Endothelial cell of umbilical vein (primary cell): ENCODE data around the gene EYS. TPM values are rescaled to one million over a fixed set of nuclear protein-coding genes. Genes with fewer than 3 reads are reported as not detected.
"Not testable (repeated sequence)": the region's sequence is repeated elsewhere in the genome, so short reads cannot be mapped to it uniquely, and the experiment has no call there.

Experiments
- BruUV-seq: library from RNA; stranded (reverse); fragments of 400-500 nt; replicated peaks from 2 replicates; lab custom pipeline; 2021; lab: Mats Ljungman, UMichigan
- CTCF ChIA-PET: fragments of 300-600, 350-600 bp; sonication (Branson Sonifier 250); formaldehyde crosslinking; loops from one replicate; lab custom pipeline; 2021; ENCODE audit warnings: antibody characterized with exemption, inconsistent platforms; lab: Charles Lee
- POLR2A ChIA-PET: fragments of 300-600, 350-600 bp; sonication (Branson Sonifier 250); formaldehyde crosslinking; loops from one replicate; lab custom pipeline; 2021; ENCODE audit warnings: antibody characterized with exemption, inconsistent platforms; lab: Charles Lee
- DNase-seq: peaks from one replicate; pipeline ENCODE4 v3.0.0-alpha.2; 2011; ENCODE audit warnings: low read depth, low spot score
- FAIRE-seq: peaks from 2 replicates; lab custom pipeline; 2011; peaks lifted over from hg19 to GRCh38; lab: Jason Lieb, UNC
- H2AFZ ChIP-seq: 2 replicates; pipeline ENCODE4 v1.6.0; 2012; ENCODE audit warnings: low read depth, low read length, control low read depth, inconsistent platforms
- H3K27ac ChIP-seq: 2 replicates; pipeline ENCODE4 v1.5.1; 2011; ENCODE audit warnings: low read depth, mild to moderate bottlenecking, control low read depth, low read length, moderate library complexity; ENCODE audit not compliant: insufficient read depth
- H3K27me3 ChIP-seq, 2 experiments: 2 replicates each; pipeline versions ENCODE4 v1.6.0 to v1.6.1; 2011; ENCODE audit warnings: low read length in 2 of 2, mixed read lengths in 1 of 2; ENCODE audit not compliant: control insufficient read depth in 2 of 2, insufficient read depth in 2 of 2
- H3K36me3 ChIP-seq, 2 experiments: 2 replicates in 1 of 2; 3 replicates in 1 of 2; pipeline ENCODE4 v1.5.1; 2011; ENCODE audit warnings: low read length in 2 of 2, mild to moderate bottlenecking in 1 of 2, moderate library complexity in 1 of 2; ENCODE audit not compliant: control insufficient read depth in 2 of 2, insufficient read depth in 2 of 2; ENCODE audit errors: extremely low read depth in 1 of 2
- H3K4me1 ChIP-seq: 3 replicates; pipeline ENCODE4 v1.5.1; 2011; ENCODE audit warnings: mild to moderate bottlenecking, low read length; ENCODE audit not compliant: control insufficient read depth, insufficient read depth; ENCODE audit errors: extremely low read depth
- H3K4me2 ChIP-seq: 2 replicates; pipeline ENCODE4 v1.6.1; 2011; ENCODE audit warnings: low read length, control low read depth, mixed read lengths; ENCODE audit not compliant: insufficient read depth
- H3K4me3 ChIP-seq, 3 experiments: fragments of 200-600 bp in 1 of 3; sonication (generic), shearing (Covaris generic) in 1 of 3; replicated peaks in 1 of 3; 2 replicates each; pipeline ENCODE4 v1.5.1; 2011 to 2016; ENCODE audit warnings: control low read depth in 3 of 3, low read length in 3 of 3, mild to moderate bottlenecking in 2 of 3, inconsistent platforms in 1 of 3, low read depth in 1 of 3, moderate library complexity in 1 of 3; ENCODE audit not compliant: insufficient read depth in 1 of 3
- H3K79me2 ChIP-seq: 2 replicates; pipeline ENCODE4 v1.6.0; 2012; ENCODE audit warnings: low read length, inconsistent platforms; ENCODE audit not compliant: control insufficient read depth, insufficient read depth
- H3K9ac ChIP-seq: replicated peaks from 2 replicates; pipeline ENCODE3; 2011; ENCODE audit warnings: low read length, control low read depth; ENCODE audit not compliant: insufficient read depth; ENCODE audit errors: extremely low read depth
- H3K9me1 ChIP-seq: replicated peaks from 3 replicates; pipeline ENCODE4 v1.6.0; 2011; ENCODE audit warnings: mild to moderate bottlenecking, low read length; ENCODE audit not compliant: control insufficient read depth, insufficient read depth; ENCODE audit errors: extremely low read depth
- H3K9me3 ChIP-seq: replicated peaks from 2 replicates; pipeline ENCODE4 v1.5.1; 2012; ENCODE audit warnings: low read length, inconsistent platforms; ENCODE audit not compliant: control insufficient read depth, insufficient read depth
- H4K20me1 ChIP-seq: replicated peaks from 2 replicates; pipeline ENCODE3; 2011; ENCODE audit warnings: mild to moderate bottlenecking, low read length; ENCODE audit not compliant: control insufficient read depth, insufficient read depth; ENCODE audit errors: extremely low read depth
- CTCF ChIP-seq, 2 donors: IDR thresholded peaks; 1 replicate in 1 of 2; 2 replicates in 1 of 2; pipeline ENCODE4 v1.5.1; 2011; ENCODE audit warnings: low read length in 2 of 2, mild to moderate bottlenecking in 2 of 2, moderate library complexity in 2 of 2, control low read depth in 1 of 2, inconsistent platforms in 1 of 2, low read depth in 1 of 2; ENCODE audit not compliant: insufficient read depth in 1 of 2; ENCODE audit errors: extremely low read depth in 1 of 2
- dilution Hi-C: fragments of 300-500 bp; cut with MboI; formaldehyde crosslinking; loops from one replicate; pipeline ENCODE4 v1.15.0; 2019; ENCODE audit warnings: low sequenced_read_pairs; ENCODE audit not compliant: extremely low pct_ligation_motif_present
- intact Hi-C: fragments of 100-400 bp; cut with micrococcal nuclease; formaldehyde crosslinking; loops from one replicate; pipeline ENCODE4 v1.10.0; 2022
- polyA plus RNA-seq, 4 experiments: library from polyadenylated mRNA; depleted of rRNA in 3 of 4; stranded (reverse) in 3 of 4; unstranded in 1 of 4; fragments of >200 nt; gene quantifications; 2 replicates each; pipeline versions ENCODE4 v1.2.1 to v1.2.3, GENCODE V29; 2011 to 2012; ENCODE audit warnings: missing spikeins in 1 of 4
- total RNA-seq: library from RNA; stranded (reverse); gene quantifications from 2 replicates; pipeline ENCODE4 v1.2.3, GENCODE V29; 2021

The EYS gene
- total and polyA plus RNA-seq, 2 donors (not counting 3 experiments of a cell fraction or from before 2014, with no cell fraction given) = 0.01 to 0.27 TPM

- no peaks in the 10 kb centered on the region for H3K79me2 ChIP-seq
- no peak overlapping the region for H3K4me2 ChIP-seq
- POLR2A ChIA-PET = no interaction called here
These were observed 1247.5 kb downstream of the EYS start for GRCh38 chr6:64459411-64459944.

DNA sequence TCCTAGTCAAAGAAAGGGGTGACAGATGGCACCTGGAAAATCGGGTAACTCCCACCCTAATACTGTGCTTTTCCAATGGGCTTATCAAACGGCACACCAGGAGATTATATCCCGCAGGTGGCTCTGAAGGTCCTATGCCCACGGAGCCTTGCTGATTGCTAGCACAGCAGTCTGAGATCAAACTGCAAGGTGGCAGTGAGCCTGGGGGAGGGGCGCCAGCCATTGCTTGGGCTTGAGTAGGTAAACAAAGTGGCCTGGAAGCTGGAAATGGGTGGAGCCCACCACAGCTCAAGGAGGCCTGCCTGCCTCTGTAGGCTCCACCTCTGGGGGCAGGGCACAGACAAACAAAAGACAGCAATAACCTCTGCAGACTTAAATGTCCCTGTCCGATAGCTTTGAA lies 1258.9 kb downstream of the EYS start:
- POLR2A ChIA-PET, H3K4me3 ChIP-seq, CTCF ChIA-PET, H2AFZ ChIP-seq, BruUV-seq, intact Hi-C loops, dilution Hi-C loops, H3K36me3 ChIP-seq, H3K79me2 ChIP-seq, FAIRE-seq, H3K9me3 ChIP-seq, H3K9me1 ChIP-seq, H3K9ac ChIP-seq, DNase-seq, H3K27me3 ChIP-seq, H4K20me1 ChIP-seq, H3K27ac ChIP-seq, H3K4me1 ChIP-seq, H3K4me2 ChIP-seq: not testable (repeated sequence)

More at GRCh38 chr6:64459411-64459944, 1247.5 kb downstream of the EYS start:
- DNase-seq (no peak), FAIRE-seq (no peak)
- no peaks in the 10 kb centered on the region for H3K36me3 ChIP-seq
- no peaks in the 10 kb centered on the region for H4K20me1 ChIP-seq
- CTCF ChIA-PET = interaction anchor here (1.1 kb wide), 1 partner anchor 9 kb away, joined by 3 read pairs; no protein-coding TSS in a partner anchor
- no peaks in the 10 kb centered on the region for H3K9me3 ChIP-seq
- H2AFZ ChIP-seq = no peak overlapping the region
- dilution Hi-C loops (no loop called here), intact Hi-C loops (no loop called here)
- H3K4me1 ChIP-seq = no peaks in the 10 kb centered on the region
- no TSS peak for BruUV-seq
- H3K27me3 ChIP-seq = no peaks in the 10 kb centered on the region
- no peak for TF ChIP-seq CTCF (IDR thresholded peaks at IDR 0.05; ENCODE audit: extremely low read depth in 1 of 2, insufficient read depth in 1 of 2, low read depth in 1 of 2, low read length in 2 of 2)
- H3K9me1 ChIP-seq = no peaks in the 10 kb centered on the region
- no peak overlapping the region for H3K9ac ChIP-seq
- no peak overlapping the region for H3K4me3 ChIP-seq
- no peak overlapping the region for H3K27ac ChIP-seq
